ENCODE results near the gene KLHL15.

The KLHL15 gene

DNA sequence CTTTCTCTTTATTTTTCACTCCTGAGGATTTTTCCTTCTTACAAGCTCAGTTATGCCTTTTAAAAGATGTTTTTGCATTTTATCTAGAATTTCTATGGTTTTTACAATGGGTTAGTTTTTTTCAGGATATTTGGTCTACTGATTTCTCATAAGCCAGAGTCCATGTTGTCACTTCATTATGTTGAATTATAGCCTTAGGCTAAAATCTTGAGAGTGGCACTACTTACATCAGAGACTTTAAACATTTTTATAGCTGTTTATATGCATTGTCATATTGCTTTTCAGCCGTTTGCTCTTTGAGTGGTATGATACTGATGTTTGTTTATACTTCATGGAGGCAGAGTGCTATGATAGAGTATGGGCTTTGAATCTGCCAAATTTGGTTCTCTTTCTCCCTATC is 82.8 kb downstream of the KLHL15 start:
- DNase-seq = no peak

DNA sequence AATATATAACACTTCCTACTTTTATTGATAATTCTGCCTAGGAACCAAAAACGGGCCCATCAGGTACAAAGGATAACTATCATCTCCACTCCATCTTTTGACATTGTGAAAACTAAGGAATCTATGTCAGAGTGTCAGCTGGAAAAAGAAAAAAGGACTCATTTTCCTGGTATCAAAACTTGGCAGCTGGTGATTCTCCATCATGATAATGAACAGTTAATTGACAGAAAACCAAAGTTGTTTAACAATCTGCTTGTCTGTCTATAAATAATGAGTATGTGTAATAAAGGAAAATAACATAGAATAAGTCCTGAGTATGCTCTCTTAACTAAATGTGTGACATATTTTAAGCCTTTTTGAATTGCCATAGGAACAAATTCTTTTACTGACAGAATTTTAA is 87.8 kb downstream of the KLHL15 start:
- no peak for DNase-seq

DNA sequence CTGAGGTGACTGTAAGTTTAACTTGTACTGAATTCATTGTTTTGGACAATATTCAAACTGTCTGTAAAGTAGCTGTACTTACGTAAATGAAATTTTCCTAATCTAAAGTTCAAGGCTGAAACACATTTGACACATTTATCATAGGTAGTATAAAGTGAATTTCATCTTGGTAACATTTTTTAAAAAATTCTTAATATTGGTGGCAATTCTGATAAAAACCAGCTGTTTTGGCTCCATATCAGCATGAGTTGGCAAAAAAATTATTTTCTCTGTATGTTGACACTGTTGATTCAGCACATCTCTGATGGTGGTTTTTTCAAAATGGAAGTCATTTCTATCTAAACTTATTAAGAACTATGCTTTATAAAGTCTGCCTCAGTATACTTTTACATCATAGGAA is 88.3 kb downstream of the KLHL15 start:
- DNase-seq = no peak

DNA sequence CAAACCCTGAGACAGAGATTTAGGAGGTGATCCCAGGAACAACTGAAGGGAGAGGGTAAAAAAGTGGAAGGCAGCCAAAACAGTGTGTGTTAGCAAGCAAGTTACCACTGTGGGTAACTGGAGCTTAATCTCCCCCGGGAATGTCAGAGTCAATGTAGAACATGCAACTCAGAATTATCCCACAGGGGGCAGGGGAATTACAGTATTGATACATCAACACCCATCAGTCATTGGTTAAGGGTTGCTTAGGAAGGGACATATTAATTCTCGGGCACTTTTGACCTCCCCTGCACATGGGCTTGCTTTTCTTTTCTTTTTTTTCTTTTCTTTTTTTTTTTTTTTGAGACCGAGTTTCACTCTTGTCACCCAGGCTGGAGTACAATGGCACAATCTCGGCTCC is 89.9 kb downstream of the KLHL15 start:
- DNase-seq = no peak

DNA sequence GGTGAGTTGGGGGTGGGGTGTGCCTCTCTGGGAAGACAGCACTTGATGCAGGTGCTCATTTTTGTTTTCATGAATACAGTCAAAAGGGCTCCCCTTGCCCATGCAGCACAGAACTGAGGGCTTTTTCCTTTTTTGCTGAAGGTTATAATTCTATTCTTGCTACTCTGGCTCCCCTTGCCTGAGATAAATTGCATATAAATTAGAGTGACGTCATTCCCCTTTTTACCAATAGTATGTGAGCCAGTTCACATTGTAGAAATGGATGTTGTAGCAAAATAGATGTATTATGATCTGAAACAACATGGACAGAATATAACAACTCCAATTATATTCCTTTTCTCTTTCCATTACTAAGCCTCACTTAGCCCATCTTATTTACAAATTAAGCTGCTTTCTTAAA is 90.8 kb downstream of the KLHL15 start:
- DNase-seq = no peak

DNA sequence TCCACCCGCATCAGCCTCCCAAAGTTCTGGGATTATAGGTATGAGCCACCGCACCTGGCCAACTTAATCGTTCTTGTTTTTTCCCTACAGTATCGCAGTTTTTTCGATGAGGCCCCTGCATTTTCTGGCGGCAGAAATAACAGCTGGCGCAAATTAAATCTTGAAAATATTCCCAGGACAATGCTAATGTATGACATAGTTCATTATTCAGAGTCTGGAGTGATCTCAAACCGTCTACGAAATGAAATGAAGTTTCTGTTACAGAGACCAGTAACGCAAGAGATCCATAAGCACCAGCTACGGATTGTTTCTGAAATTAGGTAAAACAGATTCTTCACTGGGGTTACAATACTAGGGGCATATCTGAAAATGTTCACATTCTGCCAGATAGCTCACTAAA is 91.9 kb downstream of the KLHL15 start:
- DNase-seq = no peak

Data from stimulated activated CD4-positive, alpha-beta T cell treated with anti-CD3 and anti-CD28 coated beads, Interleukin-4, amount 100 ng/mL, for 1 hour (primary cell).